Endothelial cell of umbilical vein (primary cell): Measurements from ENCODE around the gene NUTF2. TPM values are rescaled to one million over a fixed set of nuclear protein-coding genes. Genes with fewer than 3 reads are reported as not detected.

Experiments used
- BruUV-seq: library from RNA; stranded (reverse); fragments of 400-500 nt; replicated peaks from 2 replicates; lab custom pipeline; 2021; lab: Mats Ljungman, UMichigan
- CTCF ChIA-PET: fragments of 300-600, 350-600 bp; sonication (Branson Sonifier 250); formaldehyde crosslinking; loops from one replicate; lab custom pipeline; 2021; ENCODE audit warnings: antibody characterized with exemption, inconsistent platforms; lab: Charles Lee
- POLR2A ChIA-PET: fragments of 300-600, 350-600 bp; sonication (Branson Sonifier 250); formaldehyde crosslinking; loops from one replicate; lab custom pipeline; 2021; ENCODE audit warnings: antibody characterized with exemption, inconsistent platforms; lab: Charles Lee
- DNase-seq: peaks from one replicate; pipeline ENCODE4 v3.0.0-alpha.2; 2011; ENCODE audit warnings: low read depth, low spot score
- FAIRE-seq: peaks from 2 replicates; lab custom pipeline; 2011; peaks lifted over from hg19 to GRCh38; lab: Jason Lieb, UNC
- H2AFZ ChIP-seq: 2 replicates; pipeline ENCODE4 v1.6.0; 2012; ENCODE audit warnings: low read depth, low read length, control low read depth, inconsistent platforms
- H3K27ac ChIP-seq: 2 replicates; pipeline ENCODE4 v1.5.1; 2011; ENCODE audit warnings: low read depth, mild to moderate bottlenecking, control low read depth, low read length, moderate library complexity; ENCODE audit not compliant: insufficient read depth
- H3K27me3 ChIP-seq, 2 experiments: 2 replicates each; pipeline versions ENCODE4 v1.6.0 to v1.6.1; 2011; ENCODE audit warnings: low read length in 2 of 2, mixed read lengths in 1 of 2; ENCODE audit not compliant: control insufficient read depth in 2 of 2, insufficient read depth in 2 of 2
- H3K36me3 ChIP-seq, 2 experiments: 2 replicates in 1 of 2; 3 replicates in 1 of 2; pipeline ENCODE4 v1.5.1; 2011; ENCODE audit warnings: low read length in 2 of 2, mild to moderate bottlenecking in 1 of 2, moderate library complexity in 1 of 2; ENCODE audit not compliant: control insufficient read depth in 2 of 2, insufficient read depth in 2 of 2; ENCODE audit errors: extremely low read depth in 1 of 2
- H3K4me1 ChIP-seq: 3 replicates; pipeline ENCODE4 v1.5.1; 2011; ENCODE audit warnings: mild to moderate bottlenecking, low read length; ENCODE audit not compliant: control insufficient read depth, insufficient read depth; ENCODE audit errors: extremely low read depth
- H3K4me2 ChIP-seq: 2 replicates; pipeline ENCODE4 v1.6.1; 2011; ENCODE audit warnings: low read length, control low read depth, mixed read lengths; ENCODE audit not compliant: insufficient read depth
- H3K4me3 ChIP-seq, 3 experiments: fragments of 200-600 bp in 1 of 3; sonication (generic), shearing (Covaris generic) in 1 of 3; replicated peaks in 1 of 3; 2 replicates each; pipeline ENCODE4 v1.5.1; 2011 to 2016; ENCODE audit warnings: control low read depth in 3 of 3, low read length in 3 of 3, mild to moderate bottlenecking in 2 of 3, inconsistent platforms in 1 of 3, low read depth in 1 of 3, moderate library complexity in 1 of 3; ENCODE audit not compliant: insufficient read depth in 1 of 3
- H3K79me2 ChIP-seq: 2 replicates; pipeline ENCODE4 v1.6.0; 2012; ENCODE audit warnings: low read length, inconsistent platforms; ENCODE audit not compliant: control insufficient read depth, insufficient read depth
- H3K9ac ChIP-seq: replicated peaks from 2 replicates; pipeline ENCODE3; 2011; ENCODE audit warnings: low read length, control low read depth; ENCODE audit not compliant: insufficient read depth; ENCODE audit errors: extremely low read depth
- H3K9me1 ChIP-seq: replicated peaks from 3 replicates; pipeline ENCODE4 v1.6.0; 2011; ENCODE audit warnings: mild to moderate bottlenecking, low read length; ENCODE audit not compliant: control insufficient read depth, insufficient read depth; ENCODE audit errors: extremely low read depth
- H3K9me3 ChIP-seq: replicated peaks from 2 replicates; pipeline ENCODE4 v1.5.1; 2012; ENCODE audit warnings: low read length, inconsistent platforms; ENCODE audit not compliant: control insufficient read depth, insufficient read depth
- H4K20me1 ChIP-seq: replicated peaks from 2 replicates; pipeline ENCODE3; 2011; ENCODE audit warnings: mild to moderate bottlenecking, low read length; ENCODE audit not compliant: control insufficient read depth, insufficient read depth; ENCODE audit errors: extremely low read depth
- CTCF ChIP-seq, 2 donors: IDR thresholded peaks; 1 replicate in 1 of 2; 2 replicates in 1 of 2; pipeline ENCODE4 v1.5.1; 2011; ENCODE audit warnings: low read length in 2 of 2, mild to moderate bottlenecking in 2 of 2, moderate library complexity in 2 of 2, control low read depth in 1 of 2, inconsistent platforms in 1 of 2, low read depth in 1 of 2; ENCODE audit not compliant: insufficient read depth in 1 of 2; ENCODE audit errors: extremely low read depth in 1 of 2
- EZH2 ChIP-seq: IDR thresholded peaks from 2 replicates; pipeline ENCODE4 v1.6.1; 2012; ENCODE audit warnings: borderline replicate concordance, low read depth, mild to moderate bottlenecking, moderate library complexity, low read length, inconsistent platforms; ENCODE audit not compliant: severe bottlenecking
- FOS ChIP-seq: IDR thresholded peaks from 2 replicates; pipeline ENCODE4 v1.6.1; 2011; ENCODE audit warnings: mild to moderate bottlenecking, low read length, moderate library complexity, borderline replicate concordance; ENCODE audit not compliant: insufficient read depth
- GATA2 ChIP-seq: IDR thresholded peaks from 2 replicates; pipeline ENCODE4 v1.7.0; 2011; ENCODE audit warnings: low read depth, mild to moderate bottlenecking, moderate library complexity, mixed read lengths, low read length; ENCODE audit not compliant: insufficient read length, insufficient read depth
- MAX ChIP-seq: IDR thresholded peaks from 2 replicates; pipeline ENCODE4 v1.6.1; 2011; ENCODE audit not compliant: insufficient read depth, insufficient read length
- MYC ChIP-seq: IDR thresholded peaks from one replicate; pipeline ENCODE4 v1.6.1; 2011; ENCODE audit warnings: mild to moderate bottlenecking, low read depth, low read length
- POLR2A ChIP-seq: IDR thresholded peaks from 2 replicates; pipeline ENCODE4 v1.6.1; 2012; ENCODE audit warnings: low read depth, mild to moderate bottlenecking, control low read depth, low read length
- POLR2AphosphoS5 ChIP-seq: IDR thresholded peaks from 2 replicates; pipeline ENCODE4 v1.6.1; 2012; ENCODE audit warnings: low read depth, mild to moderate bottlenecking, control low read depth, low read length, moderate library complexity; ENCODE audit not compliant: insufficient read depth
- dilution Hi-C: fragments of 300-500 bp; cut with MboI; formaldehyde crosslinking; loops from one replicate; pipeline ENCODE4 v1.15.0; 2019; ENCODE audit warnings: low sequenced_read_pairs; ENCODE audit not compliant: extremely low pct_ligation_motif_present
- intact Hi-C: fragments of 100-400 bp; cut with micrococcal nuclease; formaldehyde crosslinking; loops from one replicate; pipeline ENCODE4 v1.10.0; 2022
- polyA plus RNA-seq, 4 experiments: library from polyadenylated mRNA; depleted of rRNA in 3 of 4; stranded (reverse) in 3 of 4; unstranded in 1 of 4; fragments of >200 nt; gene quantifications; 2 replicates each; pipeline versions ENCODE4 v1.2.1 to v1.2.3, GENCODE V29; 2011 to 2012; ENCODE audit warnings: missing spikeins in 1 of 4
- total RNA-seq: library from RNA; stranded (reverse); gene quantifications from 2 replicates; pipeline ENCODE4 v1.2.3, GENCODE V29; 2021

The NUTF2 gene
- total and polyA plus RNA-seq, 2 donors (not counting 3 experiments of a cell fraction or from before 2014, with no cell fraction given) = 208 to 273 TPM

- TF ChIP-seq FOS = no peak
- no peak for TF ChIP-seq GATA2
- TF ChIP-seq CTCF (IDR thresholded peaks at IDR 0.05; ENCODE audit: extremely low read depth in 1 of 2, insufficient read depth in 1 of 2, low read depth in 1 of 2, low read length in 2 of 2) = no peak
- TF ChIP-seq POLR2A = peak; percentile 91
- TF ChIP-seq POLR2AphosphoS5 = peak; percentile 96
- TF ChIP-seq EZH2 = no peak
- TF ChIP-seq MYC = no peak
- peak; percentile 12 for TF ChIP-seq MAX
- Histone ChIP-seq H2AFZ (peak within 1 kb of the TSS; percentile 92), H3K9ac (peak within 1 kb of the TSS; percentile 91), H3K4me2 (peak within 1 kb of the TSS; percentile 79), H3K4me3 (peak within 1 kb of the TSS; percentile 66 to 79 (median 67)), H3K4me1 (peaks cover 15% of the 10 kb centered on the region), H3K79me2 (peaks cover 35% of the 10 kb centered on the region), H3K27me3 (no peaks in the 10 kb centered on the region), H3K36me3 (peaks cover 20 to 39% of the 10 kb centered on the region in 2 experiments), H3K27ac (peak within 1 kb of the TSS; percentile 40), H3K9me1 (no peaks in the 10 kb centered on the region), H3K9me3 (no peaks in the 10 kb centered on the region), H4K20me1 (no peaks in the 10 kb centered on the region)
- peak; percentile 82 for FAIRE-seq
- POLR2A ChIA-PET = interaction anchor here (0.9 kb wide), 1 partner anchor 26 kb away, joined by 3 read pairs; the partner anchor contains the start of gene NUTF2
- BruUV-seq = no TSS peak
- dilution Hi-C loops = no loop called here
- intact Hi-C loops = loop anchor here (2.0 kb wide), 3 partner anchors 26 to 200 kb away; partner anchors contain the start of genes CENPT and NUTF2
- DNase-seq = peak; percentile 78
- CTCF ChIA-PET = interaction anchor here (0.5 to 3.2 kb wide), 8 partner anchors 11 to 200 kb away, joined by 3 to 18 read pairs (median 6); no protein-coding TSS in a partner anchor
These were observed 26.1 kb downstream of the NUTF2 start, which contains the start of gene EDC4 for GRCh38 chr16:67872631-67873434. Gene EDC4 (plus strand): TSS chr16:67873052. CDS start chr16:67873262, 210 bp downstream.
